ENCODE results near the gene DNAAF8.

DNA sequence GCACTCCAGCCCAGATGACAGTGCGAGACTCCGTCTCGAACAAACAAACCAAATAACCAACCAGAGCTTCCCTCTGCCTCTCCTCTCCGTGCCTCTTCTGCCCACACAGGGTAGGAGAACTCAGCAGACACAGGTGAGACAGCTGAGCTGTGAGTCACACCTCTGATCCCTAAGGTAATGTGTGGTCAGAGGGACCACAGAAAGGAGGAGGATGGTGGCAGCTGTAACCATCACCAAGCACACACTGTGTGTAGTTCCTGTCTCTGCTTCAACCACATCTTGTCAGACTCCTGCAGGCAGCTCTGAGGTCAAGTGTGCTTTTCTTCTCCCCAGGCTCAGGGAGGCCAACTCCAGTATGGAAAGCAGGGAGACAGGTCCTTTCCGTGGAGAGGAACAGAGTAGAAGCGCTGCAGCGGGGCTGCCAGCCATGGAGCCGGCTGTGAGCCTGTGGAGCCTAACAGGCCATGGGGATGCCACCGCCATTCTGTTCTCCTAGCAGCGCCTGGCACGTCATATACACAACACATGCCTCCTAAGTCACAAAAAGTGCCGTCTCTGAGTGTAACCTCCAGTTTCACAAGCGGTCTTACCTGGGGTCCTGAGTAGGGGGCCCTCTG is 33.8 kb upstream of the DNAAF8 start:
- TF ChIP-seq CTCF (IDR thresholded peaks at IDR 0.05 in 8 of 11, conservative IDR thresholded peaks at IDR 0.05 in 3 of 11), result no peak
- no peak for TF ChIP-seq POLR2A (IDR thresholded peaks at IDR 0.05)
- TF ChIP-seq POLR2AphosphoS5 (IDR thresholded peaks at IDR 0.05), result no peak

All from spleen (tissue), 7 donors.